ENCODE data around the gene ASTL.
"Not testable (repeated sequence)": the region's sequence is repeated elsewhere in the genome, so short reads cannot be mapped to it uniquely, and the experiment has no call there.

Gene ASTL

DNA sequence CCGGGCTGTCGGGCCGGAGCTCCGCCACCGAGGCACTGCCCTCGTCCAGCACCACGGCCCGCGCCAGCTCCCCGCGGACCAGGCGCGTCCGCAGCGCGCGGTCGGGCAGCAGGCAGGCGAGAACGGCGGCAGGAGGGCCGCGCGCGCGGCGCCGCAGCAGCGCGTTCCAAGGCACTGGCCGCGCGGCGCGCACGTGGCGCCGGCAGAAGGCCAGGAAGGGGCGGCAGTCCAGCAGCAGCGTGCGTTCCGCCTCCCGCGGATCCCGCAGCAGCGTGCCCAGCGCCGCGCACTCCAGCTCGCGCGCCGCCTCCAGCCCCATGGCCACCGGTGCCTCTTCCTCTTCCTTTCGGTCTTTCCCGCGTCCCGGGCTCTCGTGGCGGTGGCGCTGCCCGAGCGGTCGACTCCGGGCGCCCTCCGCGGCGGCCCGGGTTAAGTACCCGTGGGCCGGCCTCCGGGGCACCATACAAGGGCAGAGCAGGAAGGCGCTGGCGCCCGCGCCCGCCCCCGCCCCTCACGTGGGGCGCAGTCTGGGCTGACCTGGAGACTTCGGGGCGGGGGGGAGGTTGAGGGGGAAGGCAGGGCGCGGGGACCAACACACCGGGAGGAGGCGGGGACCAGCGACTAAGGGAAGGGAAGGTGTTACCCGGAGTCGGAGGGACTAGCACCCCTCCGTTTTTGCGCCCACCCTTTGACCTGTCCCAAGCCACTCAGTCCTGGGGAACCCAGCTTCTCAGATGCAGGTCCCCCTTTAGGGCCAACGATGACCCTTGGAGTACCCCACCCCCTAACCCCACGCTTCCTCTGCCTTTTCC, 6.9 kb upstream of the ASTL start, which contains the start of gene DUSP2:
TSS of gene DUSP2 (minus strand) at position 405 of the 812 bp plus-strand sequence. CDS start at position 319, 86 bp downstream.
- no peak for FAIRE-seq

DNA sequence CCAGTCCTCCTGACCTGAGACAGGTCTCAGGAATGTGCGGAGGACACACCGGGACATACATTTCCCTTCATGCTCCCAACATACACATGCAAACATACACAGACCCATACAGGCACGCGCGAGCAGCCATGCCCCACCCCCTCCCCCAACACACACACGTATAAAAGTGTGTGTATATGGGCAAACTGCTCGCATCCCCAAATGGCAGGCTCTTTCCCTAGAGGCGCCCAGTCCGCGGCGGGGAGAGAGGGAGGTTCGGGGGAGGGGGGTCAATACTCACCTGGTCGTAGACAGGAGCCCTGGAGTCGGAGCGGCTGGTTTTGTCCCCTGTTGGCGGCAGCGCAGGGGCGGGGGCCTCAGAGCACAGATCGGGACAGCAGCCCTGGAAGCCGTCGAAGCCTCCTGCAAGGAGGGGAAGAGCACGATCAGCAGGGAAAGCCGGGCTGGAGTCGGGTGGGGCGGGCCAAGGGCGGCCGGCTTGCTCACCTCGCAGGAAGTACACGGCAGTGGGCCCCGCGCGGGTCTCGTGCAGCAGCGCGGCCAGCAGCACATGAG, 6.3 kb upstream of the ASTL start:
- FAIRE-seq: no peak

DNA sequence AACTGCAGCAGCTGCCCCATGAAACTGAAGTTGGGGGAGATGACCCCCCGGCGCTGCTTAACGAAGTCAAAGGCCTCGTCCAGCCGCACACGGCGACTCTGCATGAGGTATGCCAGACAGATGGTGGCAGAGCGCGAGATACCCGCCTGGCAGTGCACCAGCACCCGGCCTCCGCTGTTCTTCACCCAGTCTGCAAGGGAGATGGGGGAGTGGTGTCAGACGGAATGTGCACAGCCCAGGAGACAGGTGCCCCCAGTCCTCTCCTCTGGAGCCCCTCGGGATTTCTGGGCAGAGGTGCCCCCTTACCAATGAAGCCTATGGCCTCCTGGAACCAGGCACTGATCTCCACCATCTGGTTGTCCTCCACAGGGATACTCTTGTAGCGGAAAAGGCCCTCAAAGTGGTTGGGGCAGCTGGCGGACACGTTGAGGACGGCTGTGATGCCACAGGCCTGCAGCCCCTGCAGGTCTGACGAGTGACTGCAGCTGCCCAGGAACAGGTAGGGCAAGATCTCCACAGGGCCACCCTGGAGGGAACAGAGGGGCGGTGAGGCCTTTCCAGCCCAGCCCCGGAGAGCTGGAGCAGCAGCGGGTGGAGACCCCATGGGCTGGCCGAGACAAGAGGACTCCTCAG, 5.7 kb upstream of the ASTL start:
- no peak for FAIRE-seq

DNA sequence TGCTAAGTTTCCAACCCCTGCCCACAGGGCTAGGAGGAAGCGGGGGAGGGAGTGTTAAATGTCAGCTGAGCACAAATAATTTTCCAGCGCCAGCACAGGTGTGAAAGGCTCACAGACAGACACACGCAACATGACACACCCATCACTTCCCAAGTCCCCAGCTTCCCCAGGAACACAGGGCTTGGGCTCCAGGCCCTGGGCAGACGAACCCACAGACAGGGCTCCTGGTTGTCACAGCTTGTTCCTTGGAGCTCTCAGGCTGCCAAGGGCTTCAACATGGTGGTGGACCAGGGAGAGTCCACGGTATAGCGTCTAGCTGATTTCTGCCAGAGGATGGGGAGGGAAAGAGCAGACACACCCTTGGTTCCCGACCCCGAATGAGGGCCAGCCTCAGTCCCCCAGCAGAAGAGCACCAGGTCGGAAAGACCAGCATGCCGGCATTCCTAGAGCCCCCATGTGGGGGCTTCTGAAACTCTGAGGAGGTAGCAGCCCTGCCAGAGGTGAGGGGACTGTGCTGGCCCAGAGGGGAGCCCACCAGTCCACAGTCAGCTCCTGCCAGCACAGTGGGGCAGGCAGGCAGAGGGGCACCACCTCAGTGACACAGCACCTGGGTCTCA, 5.0 kb upstream of the ASTL start:
- no peak for FAIRE-seq

DNA sequence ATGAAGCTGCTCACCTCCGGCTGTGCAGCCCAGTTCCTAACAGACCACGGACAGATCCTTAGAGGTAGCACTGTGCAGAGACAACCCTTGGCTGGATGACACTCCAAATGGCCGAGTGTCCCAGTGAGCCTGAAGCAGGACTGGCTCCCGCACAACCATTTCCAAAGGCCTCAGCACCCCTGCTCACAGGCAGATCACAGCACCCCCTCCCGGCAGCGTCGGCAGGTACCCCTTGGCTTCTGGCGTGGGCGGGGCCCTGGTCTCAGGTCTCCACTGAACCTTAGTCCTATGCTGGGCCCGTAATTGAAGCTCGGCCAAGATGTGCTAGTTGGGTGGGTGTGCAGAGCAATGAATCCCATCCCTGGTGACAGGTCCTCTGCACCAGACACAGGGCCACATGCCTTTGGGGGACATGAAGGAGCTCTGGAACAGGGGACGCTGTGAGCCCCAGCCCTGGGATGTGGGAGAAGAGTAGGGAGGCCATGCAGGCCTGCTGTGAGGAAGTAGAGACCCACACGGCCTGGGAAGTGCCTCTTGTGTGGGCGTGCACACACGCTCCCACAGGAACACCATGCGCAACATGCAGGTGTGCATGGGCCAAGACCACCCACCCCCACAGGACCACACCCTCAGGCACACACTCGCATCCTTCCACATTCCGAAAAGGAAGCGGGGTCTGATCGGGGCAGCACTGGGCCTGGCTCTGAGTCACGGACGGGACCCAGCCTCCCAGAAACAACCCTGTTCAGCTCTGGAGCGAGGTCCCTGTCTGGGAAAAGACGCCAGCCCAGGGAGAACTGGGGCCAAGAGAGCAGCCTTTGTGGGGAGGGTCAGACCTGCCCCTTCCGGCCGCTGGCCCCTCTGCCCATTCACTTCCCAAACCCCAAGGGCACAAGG, 4.2 kb upstream of the ASTL start:
- no peak for FAIRE-seq

DNA sequence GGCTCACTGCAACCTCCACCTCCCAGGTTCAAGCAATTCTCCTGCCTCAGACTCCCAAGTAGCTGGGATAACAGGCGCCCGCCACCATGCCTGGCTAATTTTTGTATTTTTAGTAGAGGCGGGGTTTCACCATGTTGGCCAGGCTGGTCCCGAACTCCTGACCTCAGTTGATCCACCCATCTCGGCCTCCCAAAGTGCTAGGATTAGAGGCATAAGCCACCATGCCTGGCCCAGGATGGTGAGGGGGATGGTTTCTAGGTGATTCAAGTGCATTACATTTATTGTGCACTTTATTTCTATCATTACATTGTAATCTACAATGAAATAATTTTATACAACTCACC, 3.3 kb upstream of the ASTL start:
- FAIRE-seq: not testable (repeated sequence)

DNA sequence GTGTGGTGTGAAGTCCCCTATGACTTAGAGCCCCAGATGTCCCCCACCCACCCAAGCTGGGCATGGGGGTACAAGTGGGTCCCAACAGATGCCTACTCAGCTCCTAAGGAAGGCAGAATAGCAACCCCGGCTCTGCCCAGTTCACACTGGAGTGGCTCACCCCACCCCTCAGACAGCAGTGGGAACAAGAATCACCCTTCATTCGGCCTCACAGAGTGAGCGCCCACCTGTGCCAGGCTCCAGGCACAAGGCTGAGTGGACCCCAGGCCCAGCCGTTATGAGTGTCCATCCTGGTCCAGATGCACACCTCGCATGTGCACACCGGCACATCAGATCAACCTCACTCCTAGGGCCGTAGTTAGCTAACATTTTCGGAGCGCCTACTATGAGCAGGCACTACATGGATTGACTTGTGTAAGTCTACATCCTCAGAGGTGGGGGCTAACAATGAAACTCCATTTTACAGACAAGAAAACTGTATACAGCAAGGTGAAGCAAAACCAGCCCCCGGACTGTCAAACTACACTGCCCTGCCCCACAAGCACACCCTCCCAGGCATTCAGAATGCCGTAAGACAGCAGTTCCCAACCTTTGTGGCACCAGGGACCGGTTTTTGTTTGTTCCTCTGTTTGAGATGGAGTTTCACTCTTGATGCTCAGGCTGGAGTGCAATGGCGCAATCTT, 2.8 kb upstream of the ASTL start:
- FAIRE-seq: no peak

DNA sequence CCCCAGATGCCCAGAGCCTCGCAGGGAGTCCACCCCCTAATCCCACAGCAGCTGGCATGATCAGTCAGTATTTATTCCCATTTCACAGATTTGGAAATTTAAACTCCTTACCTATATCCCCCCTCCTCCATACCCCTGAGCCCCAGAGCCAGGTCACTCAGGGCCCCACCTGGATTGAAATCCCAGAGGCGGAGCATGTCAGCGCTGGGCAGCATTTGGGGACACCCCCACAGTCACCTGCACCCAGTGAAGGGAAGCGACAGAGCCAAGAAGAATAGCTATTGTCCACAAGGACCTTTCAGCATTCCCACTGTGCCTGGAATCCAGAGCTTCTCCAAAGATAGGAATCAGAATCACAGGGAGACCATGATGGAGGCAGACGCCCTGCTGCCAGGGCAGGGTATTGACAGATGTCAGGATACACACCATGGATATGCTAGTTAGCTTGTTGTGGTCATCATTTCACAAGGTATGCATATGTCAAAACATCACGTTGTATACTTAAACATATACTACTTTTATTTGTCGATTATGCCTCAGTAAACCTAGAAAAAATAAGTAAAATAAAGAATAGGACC, 968 bp upstream of the ASTL start:
- no peak for FAIRE-seq

DNA sequence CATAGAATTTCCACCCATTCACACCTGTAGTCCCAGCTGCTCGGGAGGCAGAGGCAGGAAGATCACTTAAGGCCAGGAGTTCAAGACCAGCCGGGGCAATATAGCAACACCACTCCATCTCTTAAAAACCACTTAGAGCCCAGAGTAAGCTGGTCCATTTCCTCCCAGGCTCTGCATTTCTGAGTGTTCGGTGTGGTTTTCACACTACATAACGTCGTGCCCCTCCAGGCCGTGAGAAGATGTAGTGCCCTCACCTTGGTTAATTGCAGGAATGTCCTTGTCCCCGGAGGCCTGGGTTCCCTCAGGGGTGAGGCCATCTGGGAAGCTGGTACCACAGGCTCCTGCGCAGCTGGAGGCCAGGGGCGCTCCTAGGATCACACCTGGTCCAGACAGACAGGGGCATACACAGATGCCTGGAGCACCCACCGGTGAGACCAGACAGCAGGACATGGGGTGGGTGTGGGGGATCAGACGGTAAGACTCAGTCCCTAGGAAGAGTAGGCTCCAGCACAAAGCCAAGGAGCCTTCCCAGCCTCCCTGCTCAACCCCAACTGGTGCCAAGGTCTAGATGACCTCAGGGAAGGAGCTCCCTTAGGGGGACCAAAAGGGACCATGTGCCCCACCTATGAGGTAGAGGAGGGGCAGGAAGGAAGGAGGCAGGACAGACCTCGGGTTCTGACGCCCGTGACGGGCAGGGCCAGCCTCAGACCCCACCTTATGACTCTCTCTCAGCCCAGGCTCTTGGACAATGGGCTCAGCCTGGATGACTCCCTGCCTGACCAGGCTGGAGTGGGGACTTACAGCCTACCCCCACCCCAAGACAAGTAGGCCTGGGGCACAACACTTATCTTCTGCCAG, 752 bp downstream of the ASTL start:
- FAIRE-seq: no peak

DNA sequence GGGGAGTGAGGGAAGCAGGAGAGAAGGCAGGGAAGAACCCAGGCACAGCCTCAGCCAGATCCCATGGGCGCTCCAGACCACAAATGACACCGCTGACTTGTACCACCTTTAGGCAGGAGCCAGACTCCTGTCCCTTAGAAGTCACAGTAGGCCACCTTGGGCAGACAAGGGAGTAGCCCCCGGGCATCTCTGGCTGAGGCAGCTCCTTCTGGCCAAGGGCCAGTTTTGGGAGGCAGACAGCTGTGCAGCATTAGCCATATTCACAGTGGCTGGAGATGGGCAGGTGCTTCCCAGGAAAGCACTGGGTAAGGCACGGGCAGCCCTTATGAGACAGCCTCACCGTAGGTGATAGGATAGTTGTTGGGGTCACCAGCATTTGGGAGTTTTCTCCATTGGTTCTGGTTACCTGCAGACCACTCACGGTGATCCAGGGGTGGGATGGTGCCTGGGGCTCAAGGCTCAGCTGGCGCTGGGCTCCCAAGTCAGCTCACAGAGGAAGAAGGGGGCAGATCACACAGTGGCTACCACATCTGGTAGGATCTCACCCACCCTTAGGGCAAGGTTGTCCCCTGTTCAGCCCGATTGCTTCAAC, 2.1 kb downstream of the ASTL start:
- no peak for FAIRE-seq

DNA sequence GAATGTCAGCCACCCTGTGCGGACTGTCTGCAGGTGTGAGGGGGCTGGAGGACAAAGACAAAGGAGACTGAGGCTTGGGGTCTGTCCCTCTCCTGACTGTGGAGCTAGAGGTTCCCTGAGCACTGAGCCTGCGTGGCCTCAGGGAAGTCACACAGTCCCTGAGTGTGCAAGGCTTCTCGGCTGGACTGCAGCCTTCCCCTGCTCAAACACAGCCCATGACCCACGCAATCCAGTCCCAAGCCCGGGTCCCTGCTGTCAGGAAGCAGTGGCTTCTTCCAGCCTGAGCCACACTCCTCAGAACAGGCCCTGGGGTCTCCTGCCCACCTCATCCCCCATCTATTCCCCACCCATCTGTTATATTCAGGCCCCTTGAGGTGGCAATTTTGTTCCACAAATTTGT, 2.7 kb downstream of the ASTL start:
- no peak for FAIRE-seq

DNA sequence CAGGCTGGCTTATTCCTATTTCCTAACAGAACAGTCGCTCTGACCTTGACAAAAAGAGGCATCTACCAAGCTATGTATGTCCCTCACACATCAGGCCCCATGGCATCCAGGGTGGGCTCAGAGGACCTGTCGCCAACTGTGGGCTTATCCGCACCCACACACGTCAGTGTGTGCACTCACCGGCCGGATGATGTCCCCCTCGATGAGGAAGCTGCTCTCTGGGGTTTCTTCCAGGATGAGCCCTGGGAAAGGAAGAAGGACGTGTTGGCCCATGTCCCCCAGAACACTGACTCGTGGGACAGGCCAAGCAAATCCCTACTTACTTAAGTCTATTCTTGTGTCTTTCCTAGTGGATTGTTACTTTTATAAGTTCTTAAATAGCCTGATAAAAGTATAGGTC, 3.1 kb downstream of the ASTL start:
- no peak for FAIRE-seq

DNA sequence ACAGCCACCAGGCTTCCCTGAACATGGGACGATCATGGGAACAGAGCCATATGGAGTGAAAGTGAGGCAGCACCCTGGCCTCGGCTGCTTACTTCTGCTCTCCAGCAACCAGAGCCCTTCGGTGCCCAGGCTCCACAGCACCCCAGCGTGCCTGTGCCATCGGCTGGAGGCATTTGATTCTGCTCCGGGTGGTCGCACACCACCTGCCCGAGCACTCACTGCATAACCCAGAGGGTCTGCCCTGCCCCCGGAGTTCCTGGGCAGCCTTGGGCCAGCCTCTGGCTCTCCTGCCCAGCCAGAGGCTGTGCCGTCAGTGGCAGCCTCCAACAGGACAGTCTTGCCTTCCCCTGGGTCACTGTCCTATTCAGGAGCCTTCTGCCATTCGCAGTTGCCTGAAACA, 3.9 kb downstream of the ASTL start:
- no peak for FAIRE-seq

DNA sequence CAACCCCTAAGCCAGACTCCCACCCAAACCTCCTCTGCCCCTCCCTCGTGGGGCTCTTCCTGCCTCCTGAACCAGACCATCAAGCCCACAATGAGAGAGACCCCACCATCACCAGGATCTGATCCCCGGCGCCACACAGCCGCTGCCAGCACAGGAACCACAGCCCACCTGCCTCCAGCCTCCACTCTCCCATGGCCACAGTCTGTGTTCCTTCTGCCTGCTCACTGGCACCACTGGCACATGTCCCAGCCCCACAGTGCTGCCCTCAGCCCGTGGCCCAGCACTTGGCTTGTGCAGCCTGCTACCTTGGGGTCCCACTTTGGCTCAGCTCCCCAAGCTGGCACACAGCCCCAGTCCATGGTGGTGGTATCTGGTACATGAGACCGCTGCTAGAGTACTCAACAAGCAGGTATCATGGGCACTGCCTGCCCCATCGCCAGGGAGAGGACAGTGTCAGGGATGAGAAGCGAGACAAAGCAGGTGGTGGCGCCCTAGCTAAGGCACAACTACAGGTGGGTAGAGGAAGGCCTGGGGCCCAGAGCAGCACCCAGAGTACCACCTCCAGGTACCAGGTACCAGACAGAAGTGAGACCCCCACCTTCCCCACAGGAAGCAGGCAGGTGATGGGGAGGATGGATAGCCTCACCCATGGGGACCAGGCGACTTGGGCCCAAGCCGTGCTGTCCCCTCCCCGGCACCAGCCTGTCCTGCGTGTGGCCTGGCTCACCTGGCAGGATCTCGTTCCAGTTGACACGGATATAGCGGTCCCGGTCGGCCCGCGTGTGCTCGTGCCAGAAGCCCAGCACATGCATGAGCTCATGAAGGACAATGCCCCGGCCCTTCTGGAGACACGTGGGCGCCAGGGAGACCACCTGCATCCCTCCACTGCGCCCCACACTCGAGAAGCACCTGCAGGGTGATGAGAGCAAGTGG, 6.2 kb downstream of the ASTL start:
- FAIRE-seq: no peak

DNA sequence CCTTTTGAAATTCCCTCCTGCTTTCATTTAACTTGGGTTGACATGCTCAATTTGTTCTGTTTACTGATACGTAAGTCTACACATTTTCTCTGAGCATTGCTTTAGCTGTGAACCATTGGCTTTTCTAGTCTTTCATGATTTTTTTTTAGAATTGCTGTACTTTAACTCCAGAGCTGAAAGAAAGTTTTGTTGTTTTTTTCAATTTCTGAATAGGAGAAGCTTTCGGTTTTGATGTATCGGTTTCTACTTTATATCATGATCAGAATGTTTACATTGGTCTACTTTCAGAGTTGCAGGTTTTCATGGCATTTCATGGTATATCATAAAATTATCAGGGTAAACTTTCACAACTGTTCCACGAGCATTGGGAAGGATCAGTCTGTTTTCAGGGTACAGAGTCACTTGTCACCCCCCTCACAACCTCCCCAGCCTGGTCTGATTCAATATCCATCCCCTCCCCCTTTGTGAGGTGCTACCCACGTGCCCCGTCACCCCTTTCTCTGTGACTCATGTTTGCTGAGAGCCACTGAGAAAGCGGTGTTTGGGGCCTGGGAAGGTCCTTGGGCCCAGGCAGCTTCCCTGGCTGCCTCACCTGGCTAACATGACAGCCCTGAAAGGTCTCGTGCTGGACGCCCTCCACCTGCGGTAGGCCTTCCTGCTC, 7.0 kb downstream of the ASTL start:
- FAIRE-seq: no peak

DNA sequence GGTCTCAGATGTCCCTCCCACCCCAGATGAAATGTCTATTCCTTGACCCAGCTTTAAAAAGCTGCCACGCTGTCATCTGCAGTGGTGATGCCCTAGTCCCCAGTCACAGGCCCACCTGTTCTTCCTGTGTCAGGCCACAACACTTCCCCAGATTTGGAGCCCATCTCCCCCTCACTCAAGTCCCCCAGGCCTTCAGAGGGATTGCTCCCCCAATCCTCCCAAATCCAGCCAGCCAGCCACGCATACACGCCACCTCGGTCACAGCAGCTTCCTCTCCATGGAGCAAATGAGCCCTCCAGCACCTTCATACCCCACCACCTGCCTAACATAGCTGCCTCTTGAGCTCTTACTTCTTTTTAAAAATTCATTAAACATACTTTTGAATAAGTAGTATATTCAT, 7.8 kb downstream of the ASTL start:
- FAIRE-seq: no peak

DNA sequence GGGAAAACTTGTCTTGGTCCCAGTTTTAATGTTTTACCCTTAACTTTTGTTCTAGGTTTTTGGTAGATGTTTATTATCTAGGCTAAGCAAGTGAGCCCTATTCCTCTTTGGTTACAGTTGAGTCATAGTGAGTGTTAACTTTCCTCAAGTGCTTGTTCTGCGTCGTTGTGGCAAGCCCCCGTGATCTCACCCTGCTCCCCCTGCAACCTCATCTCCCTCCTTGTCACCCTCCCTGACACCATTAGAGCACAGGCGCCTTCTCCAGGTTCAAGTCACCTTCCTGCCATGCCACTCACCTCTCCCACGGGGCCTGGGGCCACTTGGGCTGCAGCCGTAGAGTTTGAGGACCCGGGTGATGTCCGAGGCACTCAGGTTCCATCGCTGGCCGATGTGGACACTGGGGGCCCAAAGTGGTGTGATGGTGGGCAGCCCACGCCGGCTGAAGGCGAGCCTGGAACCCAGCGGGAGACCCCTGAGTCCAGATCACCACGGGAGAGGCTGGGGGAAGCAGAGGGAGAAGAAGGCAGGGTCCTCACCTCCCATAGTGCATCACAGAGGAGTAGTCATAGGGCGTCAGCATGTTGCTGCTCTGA, 8.7 kb downstream of the ASTL start:
- FAIRE-seq: no peak

DNA sequence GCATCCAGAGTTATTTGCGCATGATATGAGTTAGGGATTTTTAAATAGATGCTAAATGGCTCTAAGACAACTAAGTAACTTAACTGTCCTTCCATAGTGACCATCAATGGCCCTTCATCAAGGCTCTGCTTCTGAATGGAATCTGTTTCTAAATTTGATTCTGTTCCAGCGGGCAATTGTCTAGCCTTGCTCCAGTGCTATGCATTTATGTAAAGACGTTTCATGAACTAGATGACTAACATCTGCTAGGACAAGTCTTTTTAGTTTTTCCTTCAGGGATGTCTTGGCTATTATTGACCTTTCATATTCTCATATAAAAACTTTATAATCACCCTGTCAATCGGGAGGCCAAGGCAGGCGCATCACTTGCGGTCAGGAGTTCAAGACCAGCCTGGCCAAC, 9.8 kb downstream of the ASTL start:
- FAIRE-seq: no peak

Measured in TTC549 (cell line).